ENCODE measurements around the gene KLHDC7B.

KLHDC7B gene

GRCh38 chr22:50545522-50546325, at the start of gene KLHDC7B:
Gene KLHDC7B (plus strand): TSS chr22:50545899. CDS start chr22:50546244, 345 bp downstream.
- no peaks in the 10 kb centered on the region for H3K36me3 Mint-ChIP-seq
- DNase-seq (ENCODE audit: low spot score in 2 of 2): no peak
- peak within 1 kb of the TSS; percentile 75 for H3K4me3 Mint-ChIP-seq
- no peak for ATAC-seq (ENCODE audit: low read depth)
- peak within 1 kb of the TSS; percentile 91 for H3K27ac Mint-ChIP-seq
- H3K9me3 Mint-ChIP-seq: no peaks in the 10 kb centered on the region
- H3K27me3 Mint-ChIP-seq: no peaks in the 10 kb centered on the region
- peaks cover 19% of the 10 kb centered on the region for H3K4me1 Mint-ChIP-seq

- Mint-ChIP-seq H3K9me3 (no peaks in the 10 kb centered on the region), H3K27me3 (no peaks in the 10 kb centered on the region), H3K27ac (no peak overlapping the region), H3K4me1 (peaks cover 9% of the 10 kb centered on the region), H3K4me3 (no peak overlapping the region), H3K36me3 (no peaks in the 10 kb centered on the region)
- no peak for ATAC-seq (ENCODE audit: low read depth)
- DNase-seq (ENCODE audit: low spot score in 2 of 2): no peak
Measured at GRCh38 chr22:50497093-50497492, 48.6 kb upstream of the KLHDC7B start.

DNA sequence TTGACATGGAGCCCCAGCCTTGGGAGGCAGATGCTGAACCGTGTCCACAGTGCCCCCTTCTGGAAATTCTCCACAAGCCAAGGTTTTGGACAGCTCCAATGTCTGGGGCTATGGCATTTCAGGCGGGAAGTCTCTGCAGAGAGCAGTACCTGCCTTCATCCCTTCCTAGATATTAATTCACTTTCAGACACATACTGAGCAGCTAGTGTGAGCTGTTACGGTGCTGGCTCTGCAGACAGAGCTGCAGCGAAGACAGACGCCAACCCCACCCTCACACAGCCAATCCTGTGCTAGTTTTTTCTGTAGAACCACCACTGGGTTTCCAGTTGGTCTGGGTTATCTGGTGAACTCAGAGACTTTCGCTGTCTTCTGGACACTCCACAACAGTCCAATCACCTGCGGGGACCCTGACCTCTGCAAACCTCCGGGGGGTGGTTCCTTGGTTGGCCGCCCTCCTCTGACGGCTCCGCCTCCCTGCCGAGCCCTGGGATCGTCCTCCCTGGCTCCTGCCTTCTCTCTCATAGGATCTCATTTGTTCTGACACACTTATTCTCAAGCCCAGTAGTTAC, 47.3 kb upstream of the KLHDC7B start:
- Mint-ChIP-seq H3K27me3 (no peaks in the 10 kb centered on the region), H3K27ac (no peak overlapping the region), H3K36me3 (no peaks in the 10 kb centered on the region), H3K9me3 (no peaks in the 10 kb centered on the region), H3K4me3 (no peak overlapping the region), H3K4me1 (peaks cover 9% of the 10 kb centered on the region)
- ATAC-seq (ENCODE audit: low read depth) (peak; percentile 97), DNase-seq (ENCODE audit: low spot score in 2 of 2) (peak; percentile 62 to 71)

GRCh38 chr22:50500452-50500851, 45.2 kb upstream of the KLHDC7B start:
- Mint-ChIP-seq H3K4me1 (peaks cover 9% of the 10 kb centered on the region), H3K9me3 (no peaks in the 10 kb centered on the region), H3K27me3 (no peaks in the 10 kb centered on the region), H3K36me3 (no peaks in the 10 kb centered on the region), H3K4me3 (no peak overlapping the region), H3K27ac (no peak overlapping the region)
- ATAC-seq (ENCODE audit: low read depth) (no peak), DNase-seq (ENCODE audit: low spot score in 2 of 2) (no peak)

DNA sequence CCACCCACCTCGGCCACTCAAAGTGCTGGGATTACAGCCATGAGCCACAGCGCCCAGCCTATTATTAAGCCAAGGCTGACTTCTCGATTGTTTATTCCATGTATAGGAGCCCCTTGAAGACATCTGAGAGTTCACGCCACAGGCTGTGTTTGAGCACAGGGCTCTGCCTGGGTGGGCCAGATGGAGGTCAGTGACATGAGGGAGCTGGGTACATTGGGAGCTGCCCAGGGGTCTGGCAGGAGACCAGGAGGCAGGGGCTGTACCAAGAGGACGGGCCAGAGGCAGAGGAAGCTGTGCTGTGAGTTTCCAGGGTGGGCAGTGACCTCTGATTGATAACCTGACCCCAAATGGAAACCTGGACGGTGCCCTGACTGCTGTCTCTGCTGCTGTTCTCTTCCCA, 43.6 kb upstream of the KLHDC7B start:
- Mint-ChIP-seq H3K27me3 (no peaks in the 10 kb centered on the region), H3K27ac (no peak overlapping the region), H3K9me3 (no peaks in the 10 kb centered on the region), H3K36me3 (no peaks in the 10 kb centered on the region), H3K4me3 (no peak overlapping the region), H3K4me1 (peaks cover 11% of the 10 kb centered on the region)
- ATAC-seq (ENCODE audit: low read depth): no peak
- DNase-seq (ENCODE audit: low spot score in 2 of 2): no peak

GRCh38 chr22:50502628-50503474, 42.8 kb upstream of the KLHDC7B start:
- Mint-ChIP-seq H3K27ac (no peak overlapping the region), H3K4me1 (peaks cover 11% of the 10 kb centered on the region), H3K27me3 (no peaks in the 10 kb centered on the region), H3K9me3 (no peaks in the 10 kb centered on the region), H3K36me3 (no peaks in the 10 kb centered on the region), H3K4me3 (no peak overlapping the region)
- no peak for ATAC-seq (ENCODE audit: low read depth)
- DNase-seq (ENCODE audit: low spot score in 2 of 2): no peak

DNA sequence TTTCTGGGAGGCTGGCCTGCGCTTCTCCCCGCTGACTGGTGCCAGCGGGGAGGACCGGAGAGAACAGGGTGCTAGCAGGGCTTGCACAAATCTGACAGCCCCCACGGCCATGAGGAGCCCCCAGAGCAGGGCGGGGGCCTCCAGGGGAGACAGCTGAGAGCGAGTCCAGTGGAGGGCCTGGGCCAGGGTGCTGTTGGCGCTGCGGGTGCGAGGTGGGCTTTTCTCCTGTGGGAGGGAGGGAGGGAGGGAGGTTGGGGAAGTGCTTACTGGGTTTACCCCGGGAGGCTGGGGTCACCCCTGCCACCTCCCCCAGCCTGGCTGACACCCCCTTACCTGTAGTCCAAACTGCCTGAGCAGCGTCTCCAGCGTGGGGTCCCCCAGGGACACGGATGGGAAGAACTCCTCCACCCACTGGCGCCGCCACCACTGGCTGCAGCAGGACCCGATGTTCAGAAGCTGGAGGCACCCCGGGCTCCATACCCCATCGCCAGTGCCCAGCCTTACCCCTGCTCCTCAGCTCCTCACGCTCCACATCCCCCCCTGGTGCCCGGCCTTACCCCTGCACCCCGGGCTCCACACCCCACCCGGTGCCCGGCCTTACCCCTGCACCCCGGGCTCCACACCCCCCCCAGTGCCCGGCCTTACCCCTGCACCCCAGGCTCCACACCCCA, 42.1 kb upstream of the KLHDC7B start:
- no peak for ATAC-seq (ENCODE audit: low read depth)
- H3K27ac Mint-ChIP-seq: no peak overlapping the region
- H3K27me3 Mint-ChIP-seq: no peaks in the 10 kb centered on the region
- no peak overlapping the region for H3K4me3 Mint-ChIP-seq
- no peaks in the 10 kb centered on the region for H3K9me3 Mint-ChIP-seq
- no peaks in the 10 kb centered on the region for H3K36me3 Mint-ChIP-seq
- H3K4me1 Mint-ChIP-seq: peaks cover 10% of the 10 kb centered on the region
- DNase-seq (ENCODE audit: low spot score in 2 of 2): no peak

DNA sequence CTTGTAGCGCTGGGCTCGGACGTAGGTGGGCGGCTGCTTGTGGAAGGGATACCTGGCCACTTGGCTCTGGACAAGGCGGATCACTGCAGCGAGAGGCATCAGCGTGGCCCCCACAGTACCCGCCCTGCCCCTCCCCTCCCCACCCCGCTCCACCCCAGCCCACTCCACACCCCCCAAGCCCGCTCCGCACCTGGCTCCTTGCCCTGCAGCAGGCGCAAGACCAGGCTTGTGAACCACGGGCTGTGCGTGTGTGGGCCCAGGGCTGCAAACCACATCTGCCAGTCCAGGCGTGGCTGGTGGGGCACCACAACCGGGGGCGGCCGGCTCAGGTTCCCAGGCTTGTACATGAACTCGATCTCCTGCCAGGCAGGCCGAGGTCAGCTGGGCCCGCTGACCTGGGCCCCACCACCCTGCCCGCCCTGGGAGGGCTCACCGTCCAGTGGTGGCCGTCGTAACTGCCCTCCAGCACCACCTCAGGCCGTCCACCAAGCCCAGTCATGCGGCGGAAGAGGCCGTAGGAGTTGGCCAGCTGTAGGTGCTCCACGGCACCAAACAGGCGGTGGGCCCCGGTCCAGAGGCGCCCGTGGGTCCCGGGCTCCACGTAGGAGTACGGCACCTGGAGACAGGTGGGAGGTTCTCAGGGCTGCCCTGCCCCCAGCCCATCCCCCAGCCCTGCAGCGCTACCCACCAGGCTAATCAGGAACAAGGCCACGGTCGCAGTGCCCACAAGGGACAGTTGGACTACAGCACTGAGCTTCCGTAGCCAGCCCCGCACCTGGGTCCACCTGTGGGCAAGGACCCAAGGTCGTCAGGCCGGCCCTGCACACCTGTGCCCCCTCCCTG, 41.1 kb upstream of the KLHDC7B start:
- H3K4me3 Mint-ChIP-seq: no peak overlapping the region
- H3K27me3 Mint-ChIP-seq: no peaks in the 10 kb centered on the region
- H3K36me3 Mint-ChIP-seq: no peaks in the 10 kb centered on the region
- ATAC-seq (ENCODE audit: low read depth) (no peak), DNase-seq (ENCODE audit: low spot score in 2 of 2) (no peak)
- H3K4me1 Mint-ChIP-seq: peaks cover 18% of the 10 kb centered on the region
- no peaks in the 10 kb centered on the region for H3K9me3 Mint-ChIP-seq
- no peak overlapping the region for H3K27ac Mint-ChIP-seq

GRCh38 chr22:50505276-50505775, 40.4 kb upstream of the KLHDC7B start:
- H3K4me3 Mint-ChIP-seq: no peak overlapping the region
- H3K4me1 Mint-ChIP-seq: peaks cover 18% of the 10 kb centered on the region
- DNase-seq (ENCODE audit: low spot score in 2 of 2): no peak
- no peak for ATAC-seq (ENCODE audit: low read depth)
- H3K9me3 Mint-ChIP-seq: no peaks in the 10 kb centered on the region
- no peaks in the 10 kb centered on the region for H3K27me3 Mint-ChIP-seq
- H3K36me3 Mint-ChIP-seq: no peaks in the 10 kb centered on the region
- H3K27ac Mint-ChIP-seq: no peak overlapping the region

DNA sequence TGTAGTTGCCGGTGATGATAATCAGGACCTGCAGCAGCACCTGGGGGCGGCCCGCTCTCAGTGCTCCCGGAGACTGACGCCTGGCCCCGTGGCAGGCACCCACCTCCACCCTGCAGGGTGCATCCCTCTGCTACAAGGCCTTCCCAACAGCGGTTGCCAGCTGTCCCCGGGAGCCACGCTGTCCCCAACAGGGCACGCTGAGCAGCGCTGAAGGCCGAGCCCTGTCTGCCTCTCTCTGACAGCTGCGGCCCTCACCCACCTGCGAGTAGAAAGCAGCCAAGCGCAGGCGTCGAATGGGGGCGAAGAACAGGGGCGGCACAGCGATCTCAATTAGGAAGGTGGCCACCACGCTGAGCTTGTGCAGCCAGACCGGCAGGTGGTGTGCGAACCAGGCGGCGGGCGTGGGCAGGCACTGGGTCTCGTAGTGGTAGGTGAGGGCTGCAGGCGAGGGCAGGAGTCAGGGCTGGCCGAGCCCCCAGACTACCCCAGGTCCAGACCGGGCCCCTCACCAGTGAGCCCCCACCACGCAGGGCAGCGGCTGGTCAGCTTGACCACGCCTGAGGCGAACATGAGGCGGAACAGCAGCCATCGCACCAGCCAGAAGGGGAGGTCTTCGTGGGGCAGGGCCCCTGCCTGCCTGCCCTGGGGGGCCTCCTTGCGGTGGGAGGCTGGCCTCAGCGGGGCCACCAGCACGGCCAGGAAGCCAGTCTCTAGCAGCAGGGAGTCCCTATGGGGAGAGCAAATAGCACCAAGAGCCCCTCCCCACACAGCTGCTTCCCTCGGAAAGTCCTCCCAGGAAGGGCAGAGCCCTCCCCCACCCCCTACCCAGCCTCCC, 39.7 kb upstream of the KLHDC7B start:
- ATAC-seq (ENCODE audit: low read depth) (no peak), DNase-seq (ENCODE audit: low spot score in 2 of 2) (no peak)
- Mint-ChIP-seq H3K4me1 (peaks cover 18% of the 10 kb centered on the region), H3K9me3 (no peaks in the 10 kb centered on the region), H3K27ac (no peak overlapping the region), H3K27me3 (no peaks in the 10 kb centered on the region), H3K4me3 (peak overlapping the region; percentile 98), H3K36me3 (no peaks in the 10 kb centered on the region)

- no peaks in the 10 kb centered on the region for H3K27me3 Mint-ChIP-seq
- peak overlapping the region; percentile 98 for H3K4me3 Mint-ChIP-seq
- ATAC-seq (ENCODE audit: low read depth): no peak
- DNase-seq (ENCODE audit: low spot score in 2 of 2): no peak
- peak overlapping the region; percentile 87 for H3K27ac Mint-ChIP-seq
- H3K36me3 Mint-ChIP-seq: no peaks in the 10 kb centered on the region
- H3K9me3 Mint-ChIP-seq: no peaks in the 10 kb centered on the region
- peaks cover 18% of the 10 kb centered on the region for H3K4me1 Mint-ChIP-seq
Measured at GRCh38 chr22:50506611-50507420, 38.9 kb upstream of the KLHDC7B start.
